HepG2 (cell line): Measurements from ENCODE around the gene PSMD9. TPM values are rescaled to one million over a fixed set of nuclear protein-coding genes. Genes with fewer than 3 reads are reported as not detected.

Experiments used
- EHMT2 ChIP-seq: fragments of 200-600 bp; sonication (generic); IDR thresholded peaks from 2 replicates; pipeline ENCODE4 v1.7.0; 2017; ENCODE audit warnings: antibody characterized with exemption, low read depth, low read length, borderline replicate concordance
- GABPA ChIP-seq, 2 experiments: IDR thresholded peaks; 2 replicates each; pipeline ENCODE4 v1.6.1; 2011 to 2016; ENCODE audit warnings: low read depth in 2 of 2, low read length in 1 of 2, missing biosample characterization in 1 of 2, missing genetic modification characterization in 1 of 2
- NR3C1 ChIP-seq: sonication (generic); formaldehyde crosslinking; IDR thresholded peaks from 2 replicates; pipeline ENCODE4 v1.4.0; 2020; ENCODE audit warnings: missing genetic modification reagents
- RAD51 ChIP-seq: fragments of 450-650 bp; IDR thresholded peaks from 2 replicates; pipeline ENCODE4 v1.6.1; 2016; ENCODE audit warnings: borderline replicate concordance
- SATB2 ChIP-seq: sonication (generic); formaldehyde crosslinking; IDR thresholded peaks from 2 replicates; pipeline ENCODE4 v1.5.0; 2020; ENCODE audit warnings: missing genetic modification reagents
- TAF15 ChIP-seq: fragments of 200-400 bp; formaldehyde crosslinking; IDR thresholded peaks from one replicate; pipeline ENCODE4 v1.6.1; 2018; ENCODE audit warnings: mild to moderate bottlenecking, low read depth, low read length; ENCODE audit not compliant: poor library complexity, severe bottlenecking
- ZFP36L2 ChIP-seq: sonication (generic); formaldehyde crosslinking; IDR thresholded peaks from 2 replicates; pipeline ENCODE4 v1.4.0; 2020; ENCODE audit warnings: missing genetic modification reagents
- ZFP91 ChIP-seq: sonication (generic); formaldehyde crosslinking; IDR thresholded peaks from 2 replicates; pipeline ENCODE4 v1.9.0; 2022; ENCODE audit warnings: missing genetic modification reagents, mild to moderate bottlenecking, borderline replicate concordance
- ZNF318 ChIP-seq: sonication (generic); formaldehyde crosslinking; IDR thresholded peaks from 2 replicates; pipeline ENCODE4 v1.4.0; 2020; ENCODE audit warnings: mild to moderate bottlenecking, missing genetic modification reagents
- ZNF501 ChIP-seq: sonication (generic); formaldehyde crosslinking; IDR thresholded peaks from 2 replicates; pipeline ENCODE4 v1.5.1; 2020; ENCODE audit warnings: mild to moderate bottlenecking, moderate library complexity, missing genetic modification reagents
- ZNF614 ChIP-seq: IDR thresholded peaks from 2 replicates; pipeline ENCODE4 v1.6.1; 2018; ENCODE audit warnings: missing biosample characterization, missing genetic modification reagents, inconsistent platforms, borderline replicate concordance
- ZNF660 ChIP-seq: sonication (generic); formaldehyde crosslinking; IDR thresholded peaks from 2 replicates; pipeline ENCODE4 v1.5.1; 2020; ENCODE audit warnings: mild to moderate bottlenecking, low read depth, missing genetic modification reagents, borderline replicate concordance
- ZNF687 ChIP-seq: sonication (generic); formaldehyde crosslinking; IDR thresholded peaks from 2 replicates; pipeline ENCODE4 v1.5.1; 2020; ENCODE audit warnings: mild to moderate bottlenecking, missing genetic modification reagents, moderate library complexity
- polyA plus RNA-seq, 8 experiments: library from polyadenylated mRNA; depleted of rRNA in 3 of 8; stranded (reverse) in 7 of 8; unstranded in 1 of 8; fragments of >200 nt; fragmentation: Illumina TruSeq in 4 of 8; extraction: Trizol in 4 of 8; gene quantifications; 2 replicates each; pipeline versions ENCODE4 v1.2.1 to v1.2.3, GENCODE V29; 2011 to 2016; ENCODE audit warnings: low read depth in 4 of 8, missing spikeins in 1 of 8, mixed read lengths in 1 of 8; ENCODE audit not compliant: insufficient read depth in 1 of 8
- total RNA-seq, 5 experiments: library from RNA; depleted of rRNA; stranded (reverse); fragments of >200 nt; fragmentation: Illumina TruSeq; extraction: Trizol; gene quantifications; 2 replicates each; pipeline ENCODE4 v1.2.3, GENCODE V29; 2016; ENCODE audit warnings: low read depth in 1 of 5

The PSMD9 gene
- total and polyA plus RNA-seq, 2 of the 13 experiments (the other 11 are each of a cell fraction or from before 2014, with no cell fraction given): 41.4 to 61.1 TPM

GRCh38 chr12:121857322-121858246, 31.0 kb upstream of the PSMD9 start (continued):
- TF ChIP-seq ZNF687 (CRISPR knock-in tag) (peak; percentile 94), TAF15 (no peak), ZNF501 (peak; percentile 13; the same call in 1 of the 2 replicates), ZFP36L2 (no peak), RAD51 (no peak), EHMT2 (no peak), ZNF614 (CRISPR knock-in tag) (peak; percentile 41; the same call in 1 of the 2 replicates), NR3C1 (no peak), ZNF660 (CRISPR knock-in tag) (no peak), GABPA (IDR thresholded peaks at IDR 0.05; ENCODE audit: low read depth, low read length) (no peak), GABPA (CRISPR knock-in tag; IDR thresholded peaks at IDR 0.05; ENCODE audit: low read depth) (peak; percentile 84), SATB2 (CRISPR knock-in tag) (no peak), ZFP91 (CRISPR knock-in tag) (peak; percentile 24; the same call in 1 of the 2 replicates), ZNF318 (CRISPR knock-in tag) (0 out of 2 replicates have a peak, but pooled peaks have one; percentile 11)
